22Rv1 (cell line): ENCODE results near the gene PPAT.
"Not testable (repeated sequence)": the region's sequence is repeated elsewhere in the genome, so short reads cannot be mapped to it uniquely, and the experiment has no call there.

ENCODE experiments used
- CTCF ChIP-seq: fragments of 450-650 bp; IDR thresholded peaks from 2 replicates; pipeline ENCODE4 v1.5.1; 2017; ENCODE audit warnings: mild to moderate bottlenecking
- ZFX ChIP-seq: fragments of 450-650 bp; IDR thresholded peaks from 2 replicates; pipeline ENCODE4 v1.6.1; 2017; ENCODE audit warnings: antibody characterized with exemption, borderline replicate concordance

- TF ChIP-seq CTCF, ZFX: not testable (repeated sequence)
Observed at GRCh38 chr4:56362981-56363380, 72.4 kb downstream of the PPAT start.
